SH-SY5Y (cell line): ENCODE measurements around the gene PIK3R4.

Experiments
- GATA2 ChIP-seq: IDR thresholded peaks from 2 replicates; pipeline ENCODE4 v1.6.1; 2011; ENCODE audit warnings: mild to moderate bottlenecking, low read depth, low read length
- GATA3 ChIP-seq: IDR thresholded peaks from 2 replicates; pipeline ENCODE4 v1.6.1; 2011; ENCODE audit warnings: low read depth, mild to moderate bottlenecking, low read length, moderate library complexity

The PIK3R4 gene

DNA sequence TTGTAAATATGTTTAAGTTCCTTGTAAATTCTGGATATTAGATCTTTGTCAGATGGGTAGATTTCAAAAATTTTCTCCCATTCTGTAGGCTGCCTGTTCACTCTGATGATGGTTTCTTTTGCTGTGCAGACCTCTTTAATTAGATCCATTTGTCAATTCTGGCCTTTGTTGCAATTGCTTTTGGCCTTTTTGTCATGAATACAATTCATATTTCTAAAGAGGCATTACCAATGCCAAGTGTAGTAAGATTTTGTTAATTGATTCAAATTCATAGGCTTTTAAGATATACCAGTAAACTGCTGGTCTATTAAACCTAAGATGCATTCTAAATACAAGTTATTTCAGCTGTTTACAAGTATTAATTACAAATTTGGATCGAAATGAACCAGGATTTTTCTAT lies 31.0 kb downstream of the PIK3R4 start:
- TF ChIP-seq GATA3: no peak
- TF ChIP-seq GATA2: no peak

DNA sequence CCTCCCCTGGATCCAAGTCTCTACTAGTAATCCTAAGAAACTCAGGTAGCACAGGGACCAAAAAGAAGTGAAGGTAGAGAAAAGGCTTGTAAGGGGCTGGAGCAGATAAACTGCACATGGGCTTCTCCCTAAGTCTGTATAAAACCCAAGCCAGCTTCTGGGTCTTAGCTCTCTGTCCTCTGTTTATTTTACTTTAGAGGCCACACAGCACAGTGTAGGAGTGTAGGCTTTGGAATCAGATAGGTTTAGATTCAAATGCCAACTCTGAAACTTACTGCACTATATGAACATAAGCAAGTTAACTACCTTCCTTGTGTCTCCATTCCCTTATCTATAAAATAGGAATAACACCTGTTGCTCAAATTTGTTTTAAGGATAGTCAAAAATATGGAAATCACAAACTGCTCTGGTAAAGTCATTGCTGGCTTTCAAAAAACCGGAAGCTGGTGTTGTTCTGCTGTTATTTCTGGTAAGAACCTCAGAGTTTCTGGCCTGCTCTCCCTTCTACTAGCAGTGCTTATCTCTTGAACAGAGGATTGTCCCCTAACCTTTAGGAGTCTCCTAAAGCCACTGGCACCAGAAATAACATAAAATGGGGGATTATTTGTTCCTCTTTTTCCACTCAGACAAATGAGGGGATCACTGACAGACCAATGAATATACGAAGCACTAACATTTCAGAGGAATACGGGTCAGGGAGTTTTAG lies 33.8 kb downstream of the PIK3R4 start:
- TF ChIP-seq GATA2 (no peak), GATA3 (no peak)

DNA sequence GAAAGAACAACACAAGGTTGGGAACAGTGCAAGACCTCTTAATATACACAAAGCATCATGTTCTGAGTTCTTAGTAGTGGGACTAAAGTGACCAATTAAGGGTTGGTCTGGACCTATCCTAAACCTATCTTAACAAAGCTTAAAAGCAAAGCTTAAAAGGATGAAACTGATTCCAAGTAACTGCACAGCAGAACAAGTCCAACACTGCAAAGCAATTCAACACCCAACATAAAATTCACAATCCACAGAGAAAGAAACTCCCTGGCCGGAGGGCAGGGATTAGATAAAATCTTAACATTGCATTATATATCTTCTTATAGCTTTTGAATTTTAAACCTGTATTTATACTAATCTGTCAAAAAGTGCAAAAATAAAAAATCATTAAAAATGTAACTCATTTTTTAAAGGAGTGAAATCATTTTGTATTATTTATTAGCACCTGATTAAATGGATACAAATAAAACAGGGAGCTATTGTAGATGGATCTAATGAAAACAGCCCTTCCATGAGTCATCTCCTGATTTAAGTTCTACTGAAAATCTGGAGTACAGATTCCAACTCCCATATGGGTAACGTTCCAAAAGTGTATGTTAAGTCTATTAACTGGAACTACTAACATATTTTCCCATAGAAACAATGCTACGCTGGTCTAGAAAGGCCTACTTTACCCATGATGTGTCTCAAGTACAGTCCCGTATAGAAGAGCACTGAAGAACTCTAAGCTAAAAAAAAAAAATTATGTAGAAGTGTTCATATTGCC lies 34.9 kb downstream of the PIK3R4 start:
- no peak for TF ChIP-seq GATA2
- no peak for TF ChIP-seq GATA3

DNA sequence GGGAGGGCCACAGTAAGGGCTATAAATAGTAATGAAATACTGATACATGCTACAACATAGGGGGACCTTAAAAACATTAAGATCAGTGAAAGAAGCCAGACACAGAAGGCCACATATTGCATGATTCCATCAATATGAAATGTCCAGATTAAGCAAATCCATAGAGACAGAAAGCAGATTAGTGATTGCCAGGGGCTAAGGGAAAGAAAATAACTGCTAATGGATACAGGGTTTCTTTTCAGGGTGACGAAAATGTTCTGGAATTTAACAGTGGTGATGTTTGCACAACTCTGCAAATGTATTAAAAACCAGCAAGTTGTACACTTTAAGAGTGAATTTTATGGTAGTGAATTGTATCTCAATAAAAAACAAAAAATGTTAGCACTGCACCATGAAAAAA lies 37.0 kb downstream of the PIK3R4 start:
- TF ChIP-seq GATA3 (no peak), GATA2 (peak; percentile 29; the same call in 1 of the 2 replicates)

DNA sequence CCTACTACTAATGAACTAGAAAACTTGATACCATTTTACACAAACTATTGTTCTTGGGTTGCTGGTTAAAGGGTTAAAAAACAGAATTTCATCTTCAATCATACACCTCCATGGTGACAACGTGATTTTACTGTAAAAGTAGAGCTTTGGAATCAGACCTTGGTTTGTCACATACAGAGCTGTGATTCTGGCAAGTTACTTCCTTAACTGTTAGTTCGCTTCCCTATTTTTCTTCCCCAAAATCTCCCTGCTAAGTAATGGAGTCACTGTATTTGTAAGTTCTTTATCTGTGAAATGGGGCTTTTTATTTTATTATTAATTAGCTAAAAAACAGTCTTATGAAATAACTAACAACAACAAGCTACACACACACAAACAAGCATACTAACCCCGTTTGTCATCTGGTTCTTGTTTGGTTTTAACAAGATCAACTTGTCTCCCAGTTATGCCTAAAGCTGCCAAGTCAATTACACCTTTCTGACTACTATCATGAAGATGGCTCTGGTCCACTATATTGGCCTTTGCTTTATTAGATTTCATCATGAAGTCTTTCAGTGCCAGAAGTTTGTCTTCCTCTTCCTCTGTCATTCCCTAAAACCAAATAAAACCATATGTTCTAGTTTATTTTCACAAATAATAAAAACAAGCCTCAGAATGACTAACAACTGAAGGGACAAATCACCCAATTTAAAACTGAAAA lies 38.6 kb downstream of the PIK3R4 start:
- no peak for TF ChIP-seq GATA2
- TF ChIP-seq GATA3: no peak; the same call in 1 of the 2 replicates

DNA sequence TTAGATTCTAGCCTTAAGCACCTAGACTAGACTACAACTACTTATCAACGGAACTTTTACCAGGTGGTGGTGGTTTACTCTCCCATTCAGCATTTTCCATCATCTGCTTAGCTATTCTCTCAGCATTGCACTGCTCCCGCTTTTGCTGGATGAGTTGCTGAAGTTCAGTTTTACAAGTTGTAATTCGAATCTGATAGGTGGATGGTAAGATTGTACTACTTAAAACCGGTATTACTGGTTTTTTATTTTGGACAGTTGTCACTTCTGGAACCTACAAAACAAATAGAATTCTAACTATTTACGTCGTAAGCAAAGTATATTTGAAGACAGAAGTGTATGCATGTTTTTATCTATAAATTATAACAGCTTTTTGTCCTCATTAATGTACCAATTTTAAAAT lies 41.1 kb downstream of the PIK3R4 start:
- TF ChIP-seq GATA3: no peak
- no peak for TF ChIP-seq GATA2

DNA sequence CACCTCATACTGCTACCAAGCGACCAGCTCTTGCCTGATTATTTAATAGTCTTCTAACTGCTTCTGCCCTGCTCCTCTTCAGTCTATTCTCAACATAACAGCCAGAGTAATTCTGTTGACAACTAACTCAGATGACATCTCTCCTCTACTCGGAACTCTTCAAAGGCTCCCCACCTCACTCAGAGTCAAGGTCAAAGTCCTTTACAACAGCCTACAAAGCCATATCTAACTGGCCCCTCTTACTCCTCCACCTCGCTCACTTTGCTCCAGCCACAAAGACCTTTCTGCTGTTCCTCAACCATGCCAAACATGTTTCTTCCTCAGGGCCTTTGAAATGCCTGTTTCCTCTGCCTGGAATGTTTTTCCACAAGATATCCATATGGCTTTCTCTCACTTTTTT lies 43.6 kb downstream of the PIK3R4 start:
- TF ChIP-seq GATA2 (no peak), GATA3 (no peak)

DNA sequence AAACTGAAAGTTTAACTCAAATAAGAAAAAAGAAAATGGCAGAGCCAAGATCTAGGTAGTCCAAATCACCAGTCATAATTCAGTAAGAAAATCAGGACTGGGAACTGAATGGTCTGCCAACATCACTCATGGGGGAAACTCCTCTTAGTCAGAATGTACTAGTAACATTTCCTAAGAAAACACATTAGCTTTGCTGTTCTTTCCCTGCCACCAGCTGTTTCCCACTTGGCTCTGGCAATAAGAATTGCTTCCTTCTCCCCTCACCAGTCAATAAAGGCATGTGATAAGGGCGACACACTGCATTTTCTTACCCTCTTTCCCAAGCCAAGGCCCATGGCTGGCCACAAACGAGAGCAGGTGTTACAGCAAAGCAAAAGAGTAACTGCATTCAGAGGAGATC lies 46.1 kb downstream of the PIK3R4 start:
- TF ChIP-seq GATA3 (no peak), GATA2 (no peak)

DNA sequence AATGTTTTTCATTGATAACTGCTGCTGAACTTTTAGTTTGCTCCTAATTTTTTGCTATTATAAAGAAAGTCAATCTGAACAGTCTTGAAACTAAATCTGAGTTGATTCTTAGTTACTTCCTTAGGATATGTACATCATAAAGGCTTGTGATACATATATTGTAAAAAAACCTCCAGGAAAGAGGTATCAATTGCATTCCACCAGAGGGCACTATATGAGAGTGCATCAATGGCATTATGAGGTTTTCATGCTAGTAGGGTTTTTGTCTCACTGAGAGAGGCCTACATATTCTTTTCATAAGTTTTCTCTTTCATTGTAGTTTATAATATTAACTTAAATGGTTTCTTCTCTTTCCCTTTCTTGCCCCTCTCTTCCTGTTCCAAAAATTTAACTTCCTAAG lies 46.9 kb downstream of the PIK3R4 start:
- no peak for TF ChIP-seq GATA2
- no peak for TF ChIP-seq GATA3

DNA sequence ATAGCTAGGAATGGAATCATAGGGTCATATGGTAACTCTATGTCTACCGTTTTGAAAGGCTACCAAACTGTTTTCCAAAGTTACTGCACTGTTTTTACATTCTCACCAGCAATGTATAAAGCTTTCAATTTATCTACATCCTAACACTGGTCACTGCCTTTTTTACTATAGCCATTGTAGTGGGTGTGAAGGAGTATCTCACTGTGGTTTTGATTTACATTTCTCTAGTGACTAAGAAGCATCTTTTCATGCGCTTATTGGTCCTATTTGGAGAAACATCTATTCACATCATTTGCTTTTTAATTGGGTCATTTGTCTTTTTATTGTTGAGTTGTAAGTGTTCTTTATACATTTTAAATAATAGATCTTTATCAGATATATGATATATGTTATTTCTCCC lies 53.3 kb downstream of the PIK3R4 start:
- TF ChIP-seq GATA3 (no peak), GATA2 (no peak)

DNA sequence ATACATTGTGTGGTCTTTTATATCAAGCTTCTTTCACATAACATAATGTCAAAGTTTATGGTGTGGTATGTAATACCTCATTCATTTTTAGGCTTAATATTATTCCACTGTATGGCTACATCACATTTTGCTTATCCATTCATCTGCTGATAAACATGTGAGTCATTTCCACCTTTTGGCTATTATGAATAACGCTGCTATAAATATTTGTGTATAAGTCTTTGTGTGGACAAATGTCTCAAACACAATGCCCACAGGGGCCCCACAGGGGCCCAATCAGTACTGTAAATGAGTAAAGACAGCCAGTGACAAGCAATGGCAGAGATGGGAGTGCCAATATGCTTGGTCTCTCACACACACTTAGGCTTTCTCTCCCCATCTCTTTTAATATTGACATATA lies 54.2 kb downstream of the PIK3R4 start:
- TF ChIP-seq GATA3 (no peak), GATA2 (no peak)

DNA sequence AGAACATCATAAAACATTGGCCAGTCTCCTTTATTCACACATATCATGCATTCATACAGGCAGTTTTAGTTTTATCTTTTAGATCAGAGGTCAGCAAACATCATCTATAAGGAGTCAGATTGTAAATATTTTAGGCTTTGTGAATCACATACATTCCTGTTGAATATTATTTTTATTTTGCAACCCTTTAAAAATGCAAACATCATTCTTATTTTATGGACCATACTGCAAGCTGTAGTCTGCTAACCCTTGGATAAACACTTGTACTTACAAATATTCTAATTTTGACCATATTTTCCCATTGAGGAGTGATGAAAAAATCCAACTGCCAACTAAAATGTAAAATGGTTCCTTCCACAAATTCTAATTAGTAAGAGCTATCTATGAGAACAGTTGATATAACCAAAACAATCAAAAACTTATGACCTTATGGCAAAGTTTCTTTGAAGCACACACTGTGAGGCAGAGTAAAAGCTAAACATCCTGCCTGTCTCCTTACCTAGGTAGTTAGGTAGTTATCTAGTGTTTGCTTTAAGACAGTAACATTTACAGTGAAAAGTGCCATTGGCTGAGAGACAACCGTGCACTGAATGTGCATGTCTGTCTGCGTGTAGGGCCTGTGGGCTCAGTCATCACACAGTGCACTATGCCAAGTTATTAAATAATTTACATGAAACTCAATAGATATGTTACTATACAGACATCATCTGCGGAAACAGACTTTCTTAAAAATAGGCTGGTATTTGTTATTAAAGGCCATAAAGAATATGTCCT lies 57.7 kb downstream of the PIK3R4 start:
- TF ChIP-seq GATA3: no peak
- TF ChIP-seq GATA2: no peak

DNA sequence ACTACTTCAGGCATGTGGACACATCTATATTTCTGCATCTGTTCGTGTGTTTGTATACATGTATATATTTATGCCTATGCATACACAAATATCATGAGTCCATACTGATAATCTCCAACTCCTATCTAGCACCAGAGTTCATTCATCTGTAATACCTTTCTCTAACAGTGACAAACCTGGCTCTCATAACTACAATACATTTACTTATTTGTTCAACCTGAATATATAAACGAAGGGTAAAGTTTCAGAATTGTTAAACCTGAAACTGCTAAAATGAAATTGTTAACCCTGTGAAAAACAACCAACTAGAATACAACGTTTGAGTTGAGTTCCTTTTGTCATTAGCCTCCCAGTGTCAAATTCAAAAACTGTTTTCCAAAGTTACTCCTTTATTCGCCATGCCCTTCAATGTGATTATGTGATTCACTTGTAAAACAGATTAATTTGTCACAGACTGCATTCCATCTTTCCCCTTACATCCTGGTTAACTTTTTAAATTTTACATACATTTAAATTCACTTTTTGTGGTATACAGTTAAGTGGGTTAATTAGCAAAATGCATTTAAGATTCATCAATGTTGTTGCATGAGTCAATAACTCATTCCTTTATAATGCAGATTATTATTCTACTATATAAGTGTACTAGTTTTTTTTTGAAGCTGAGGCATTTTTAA lies 58.5 kb downstream of the PIK3R4 start:
- TF ChIP-seq GATA2: no peak
- TF ChIP-seq GATA3: no peak

DNA sequence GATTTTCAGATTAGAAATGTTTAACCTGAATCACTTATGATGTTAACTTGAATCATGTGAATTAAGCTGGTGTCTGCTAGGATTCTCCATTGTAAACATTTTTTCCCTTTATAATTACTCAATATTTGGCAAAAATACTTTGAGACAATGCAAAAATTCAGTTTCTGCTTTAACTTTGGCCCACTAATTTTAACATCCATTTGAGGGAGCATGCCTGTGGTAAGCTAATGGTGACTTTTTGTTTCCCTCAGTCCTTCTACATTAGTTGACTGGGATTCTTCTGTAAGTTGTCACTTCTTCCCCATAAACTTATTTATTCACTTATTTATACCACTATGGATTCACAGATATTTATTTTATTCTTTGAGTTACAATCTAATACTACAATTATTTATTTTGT lies 59.3 kb downstream of the PIK3R4 start:
- no peak for TF ChIP-seq GATA2
- TF ChIP-seq GATA3: no peak
